Measurements from ENCODE around the gene SAMD11. TPM values are rescaled to one million over a fixed set of nuclear protein-coding genes. Genes with fewer than 3 reads are reported as not detected.

The SAMD11 gene
- total and polyA plus RNA-seq, 2 experiments from 2014 or later: 8.2 to 40.9 TPM

DNA sequence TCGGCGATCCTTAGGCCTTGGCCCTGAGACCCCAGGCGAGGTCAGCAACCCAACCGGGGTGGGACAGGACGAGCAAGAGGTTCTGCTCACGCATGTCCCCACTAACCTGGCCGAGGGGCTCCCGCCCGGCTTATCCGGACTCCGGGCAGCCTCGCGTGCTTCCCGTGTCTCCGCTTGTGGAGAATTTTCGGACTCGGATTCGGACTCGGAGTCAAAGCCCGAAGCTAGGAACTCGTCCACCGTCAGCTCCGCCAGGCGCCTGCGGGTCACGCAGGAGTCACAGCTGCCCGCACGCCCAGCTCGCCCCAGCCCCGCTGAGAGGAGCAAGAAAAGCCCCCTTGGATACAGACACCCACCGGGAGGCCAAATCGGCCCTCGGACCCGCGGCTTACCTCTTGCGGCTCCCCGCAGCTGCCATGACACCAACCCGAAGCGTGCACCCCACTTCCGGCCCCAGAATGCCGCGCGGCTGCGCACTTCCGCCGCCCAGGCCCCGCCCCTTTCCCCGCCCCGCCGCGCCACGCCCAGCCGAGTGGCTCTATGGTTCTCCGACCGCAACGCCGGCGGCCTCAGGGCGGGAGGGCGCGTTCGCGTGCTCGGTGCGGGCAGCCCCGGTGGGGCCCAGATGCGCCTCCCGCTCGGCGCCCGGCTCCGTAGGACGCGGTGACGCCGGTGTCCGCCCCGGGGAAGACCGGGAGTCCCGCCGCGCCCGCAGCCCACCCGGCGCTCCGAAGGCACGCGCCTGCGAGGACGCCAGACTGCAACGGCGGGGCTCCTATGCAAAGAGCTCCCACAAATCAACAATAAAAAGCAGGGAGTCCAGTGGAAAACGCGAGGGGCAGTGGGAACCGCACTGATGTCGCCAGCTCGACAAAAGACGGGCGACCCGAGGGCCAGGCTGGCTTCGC, 35.4 kb downstream of the SAMD11 start, which contains the start of gene NOC2L:
TSS of gene NOC2L (minus strand) at position 434 of the 908 bp plus-strand sequence. CDS start at position 418, 16 bp downstream.
- Histone ChIP-seq H3K4me2 (ENCODE audit: unreplicated experiment) (peak within 1 kb of the TSS; percentile 92), H2AFZ (peak within 1 kb of the TSS; percentile 82), H3K9me3 (ENCODE audit: low read depth) (no peaks in the 10 kb centered on the region), H3K79me2 (ENCODE audit: insufficient read depth) (peaks cover 35% of the 10 kb centered on the region), H3K36me3 (ENCODE audit: low read depth) (no peaks in the 10 kb centered on the region; the same call in 1 of the 2 replicates), H3K9me2 (ENCODE audit: insufficient read depth) (no peaks in the 10 kb centered on the region), H3K27me3 (replicated peaks; ENCODE audit: insufficient read depth) (no peaks in the 10 kb centered on the region), H3K4me3 (peak within 1 kb of the TSS; percentile 95), H3K4me1 (ENCODE audit: insufficient read depth) (peaks cover 11% of the 10 kb centered on the region; the same call in 1 of the 2 replicates), H4K20me1 (ENCODE audit: insufficient read depth) (no peaks in the 10 kb centered on the region), H3F3A (ENCODE audit: insufficient read depth) (no peaks in the 10 kb centered on the region), H3K9ac (peak within 1 kb of the TSS; percentile 92), H3K27ac (peak within 1 kb of the TSS; percentile 39)
- peak; percentile 94 for DNase-seq
- TF ChIP-seq EZH2 (IDR thresholded peaks at IDR 0.05; ENCODE audit: insufficient read depth, poor library complexity, severe bottlenecking): no peak
- no peak for TF ChIP-seq EZH2phosphoT487 (IDR thresholded peaks at IDR 0.05; ENCODE audit: insufficient read depth, low read depth)
- WGBS, 2 experiments (ENCODE audit: low coverage in 1 of 2, low lambda C conversion rate in 2 of 2, missing lambda C conversion rate in 2 of 2): 5% methylated on average over 63 to 70 of the region's 101 CpGs
- in situ Hi-C loops (cut with MboI): no loop called here

DNA sequence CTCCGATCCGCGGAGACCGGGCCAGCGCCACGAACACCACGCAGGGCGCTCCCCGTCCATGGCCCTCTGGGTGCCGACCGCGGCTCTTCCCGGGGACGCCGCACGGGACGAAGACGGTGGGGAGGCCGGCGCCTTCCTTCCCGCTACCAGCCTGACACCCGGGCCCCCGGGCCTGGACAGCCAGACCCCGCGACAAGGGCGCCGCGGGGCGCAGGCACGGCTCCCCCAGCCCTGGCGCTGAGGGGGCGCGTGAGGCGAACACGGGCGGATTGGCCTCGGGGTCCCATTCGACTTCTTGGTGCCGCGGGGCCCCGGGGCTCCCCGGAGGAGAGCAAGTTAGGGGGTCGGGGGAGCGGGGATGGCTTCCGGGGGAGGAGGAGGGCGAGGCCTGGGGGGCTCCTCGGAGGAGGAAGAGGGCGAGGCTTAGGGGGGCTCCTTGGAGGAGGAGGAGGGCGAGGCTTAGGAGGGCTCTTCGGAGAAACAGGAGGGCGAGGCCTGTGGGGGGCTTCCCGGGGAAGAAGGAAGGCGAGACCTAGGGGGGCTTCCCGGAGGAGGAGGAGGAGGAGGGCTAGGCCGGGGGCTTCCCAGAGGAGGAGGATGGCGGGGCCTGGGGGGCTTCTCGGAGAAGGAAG, 36.1 kb downstream of the SAMD11 start:
- TF ChIP-seq EZH2 (IDR thresholded peaks at IDR 0.05; ENCODE audit: insufficient read depth, poor library complexity, severe bottlenecking): no peak
- TF ChIP-seq EZH2phosphoT487 (IDR thresholded peaks at IDR 0.05; ENCODE audit: insufficient read depth, low read depth): no peak
- peaks cover 35% of the 10 kb centered on the region for H3K79me2 ChIP-seq (ENCODE audit: insufficient read depth)
- no peaks in the 10 kb centered on the region for H4K20me1 ChIP-seq (ENCODE audit: insufficient read depth)
- peak overlapping the region; percentile 57 for H3K4me2 ChIP-seq (ENCODE audit: unreplicated experiment)
- H3K27me3 ChIP-seq (replicated peaks; ENCODE audit: insufficient read depth): no peaks in the 10 kb centered on the region
- H3K27ac ChIP-seq: no peak overlapping the region
- H3K9me2 ChIP-seq (ENCODE audit: insufficient read depth): no peaks in the 10 kb centered on the region
- no peak for DNase-seq
- 28 to 32% methylated on average over 17 to 57 of the region's 57 CpGs for WGBS, 2 experiments (ENCODE audit: low coverage in 1 of 2, low lambda C conversion rate in 2 of 2, missing lambda C conversion rate in 2 of 2)
- peaks cover 11% of the 10 kb centered on the region; the same call in 1 of the 2 replicates for H3K4me1 ChIP-seq (ENCODE audit: insufficient read depth)
- H3F3A ChIP-seq (ENCODE audit: insufficient read depth): no peaks in the 10 kb centered on the region
- H3K9me3 ChIP-seq (ENCODE audit: low read depth): no peaks in the 10 kb centered on the region
- no peaks in the 10 kb centered on the region; the same call in 1 of the 2 replicates for H3K36me3 ChIP-seq (ENCODE audit: low read depth)
- H2AFZ ChIP-seq: peak overlapping the region; percentile 82
- H3K9ac ChIP-seq: peak overlapping the region; percentile 82
- H3K4me3 ChIP-seq: peak overlapping the region; percentile 77
- in situ Hi-C loops (cut with MboI): no loop called here

DNA sequence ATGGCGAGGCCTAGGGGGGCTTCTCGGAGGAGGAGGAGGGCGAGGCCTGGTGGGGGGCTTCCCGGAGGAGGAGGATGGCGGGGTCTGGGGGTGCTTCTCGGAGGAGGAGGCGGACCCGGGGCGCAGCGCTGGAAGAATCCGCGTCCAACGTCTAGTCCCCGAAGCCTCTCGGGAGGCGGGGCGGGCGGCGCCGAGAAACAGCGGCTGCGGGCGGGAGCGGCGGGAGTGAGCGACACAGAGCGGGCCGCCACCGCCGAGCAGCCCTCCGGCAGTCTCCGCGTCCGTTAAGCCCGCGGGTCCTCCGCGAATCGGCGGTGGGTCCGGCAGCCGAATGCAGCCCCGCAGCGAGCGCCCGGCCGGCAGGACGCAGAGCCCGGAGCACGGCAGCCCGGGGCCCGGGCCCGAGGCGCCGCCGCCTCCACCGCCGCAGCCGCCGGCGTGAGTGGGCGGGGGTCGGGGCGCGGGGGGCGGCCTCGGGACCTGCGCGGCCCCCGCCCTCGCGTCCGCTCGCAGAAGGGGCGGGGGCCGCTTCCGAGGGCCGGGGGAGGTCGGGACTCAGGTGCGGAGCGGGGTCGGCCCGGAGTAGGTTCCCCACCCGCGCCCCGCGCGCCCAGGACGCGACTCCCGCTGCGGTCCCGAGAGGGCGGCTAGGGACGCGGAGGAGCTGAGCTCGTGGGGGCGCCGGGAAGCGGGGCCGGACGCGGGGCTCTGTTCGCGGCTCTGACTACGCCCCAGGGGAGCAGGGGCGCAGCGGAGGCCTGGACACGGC, 36.8 kb downstream of the SAMD11 start, which contains the start of gene KLHL17:
TSS of gene KLHL17 (plus strand) at position 222 of the 769 bp plus-strand sequence. CDS start at position 332, 110 bp downstream.
- H3K36me3 ChIP-seq (ENCODE audit: low read depth): no peaks in the 10 kb centered on the region; the same call in 1 of the 2 replicates
- in situ Hi-C loops (cut with MboI): no loop called here
- H2AFZ ChIP-seq: peak within 1 kb of the TSS; percentile 82
- 2 to 3% methylated on average over 5 to 46 of the region's 109 CpGs for WGBS, 2 experiments (ENCODE audit: low coverage in 1 of 2, low lambda C conversion rate in 2 of 2, missing lambda C conversion rate in 2 of 2)
- peak within 1 kb of the TSS; percentile 86 for H3K4me2 ChIP-seq (ENCODE audit: unreplicated experiment)
- H3F3A ChIP-seq (ENCODE audit: insufficient read depth): no peaks in the 10 kb centered on the region
- peaks cover 35% of the 10 kb centered on the region for H3K79me2 ChIP-seq (ENCODE audit: insufficient read depth)
- no peak within 1 kb of the TSS for H3K27ac ChIP-seq
- H3K9ac ChIP-seq: peak within 1 kb of the TSS; percentile 82
- H4K20me1 ChIP-seq (ENCODE audit: insufficient read depth): no peaks in the 10 kb centered on the region
- peaks cover 11% of the 10 kb centered on the region; the same call in 1 of the 2 replicates for H3K4me1 ChIP-seq (ENCODE audit: insufficient read depth)
- peak; percentile 84 for DNase-seq
- H3K9me3 ChIP-seq (ENCODE audit: low read depth): no peaks in the 10 kb centered on the region
- no peaks in the 10 kb centered on the region for H3K27me3 ChIP-seq (replicated peaks; ENCODE audit: insufficient read depth)
- H3K4me3 ChIP-seq: peak within 1 kb of the TSS; percentile 77
- TF ChIP-seq EZH2phosphoT487 (IDR thresholded peaks at IDR 0.05; ENCODE audit: insufficient read depth, low read depth) (no peak), EZH2 (IDR thresholded peaks at IDR 0.05; ENCODE audit: insufficient read depth, poor library complexity, severe bottlenecking) (no peak)
- H3K9me2 ChIP-seq (ENCODE audit: insufficient read depth): no peaks in the 10 kb centered on the region

All from GM23248 (cell line).